HFF-Myc (cell line): ENCODE measurements around the gene ACADM.

Source experiments
- DNase-seq: peaks from one replicate; pipeline ENCODE4 v3.0.0-alpha.2; 2011; ENCODE audit warnings: low read depth; ENCODE audit errors: extremely low read depth
- H3K4me3 ChIP-seq: replicated peaks from 2 replicates; pipeline ENCODE4 v1.5.1; 2011; ENCODE audit warnings: low read depth, mild to moderate bottlenecking, control low read depth, low read length
- CTCF ChIP-seq: IDR thresholded peaks from 2 replicates; pipeline ENCODE4 v1.5.1; 2012; ENCODE audit warnings: mild to moderate bottlenecking, low read depth, low read length, control low read depth; ENCODE audit errors: missing control alignments

Gene ACADM

GRCh38 chr1:75722966-75723365 is 1.5 kb upstream of the ACADM start:
- DNase-seq = no peak
- no peak overlapping the region for H3K4me3 ChIP-seq
- TF ChIP-seq CTCF = no peak

GRCh38 chr1:75723989-75724471 is 479 bp upstream of the ACADM start:
- TF ChIP-seq CTCF = no peak
- peak; percentile 6 for DNase-seq
- peak overlapping the region; percentile 78 for H3K4me3 ChIP-seq

- no peak for DNase-seq
- peak overlapping the region; percentile 78 for H3K4me3 ChIP-seq
- no peak for TF ChIP-seq CTCF
Observed at GRCh38 chr1:75725266-75725665, 757 bp downstream of the ACADM start.

- DNase-seq = no peak
- TF ChIP-seq CTCF = no peak
- H3K4me3 ChIP-seq = peak overlapping the region; percentile 78
Observed at GRCh38 chr1:75725861-75726361, 1.4 kb downstream of the ACADM start.

DNA sequence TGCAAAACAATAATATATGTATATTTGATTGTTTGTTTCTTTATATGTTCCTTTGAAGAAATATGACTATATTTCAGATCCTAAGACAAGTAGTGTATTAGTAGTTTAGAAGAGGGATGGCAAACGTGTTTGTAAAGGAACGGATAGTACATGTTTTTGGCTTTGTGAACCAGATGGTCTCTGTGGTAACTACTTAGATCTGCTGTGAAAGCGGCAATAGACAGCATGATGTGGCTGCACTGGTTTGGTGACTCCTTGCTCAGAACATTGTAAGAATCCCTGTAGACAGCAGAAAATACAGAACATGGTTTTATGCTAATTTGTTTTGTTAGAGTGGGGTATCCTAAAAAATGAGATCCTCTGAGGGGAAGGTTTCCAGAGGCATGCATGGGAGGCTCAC is 3.1 kb downstream of the ACADM start:
- no peak overlapping the region for H3K4me3 ChIP-seq
- no peak for TF ChIP-seq CTCF
- DNase-seq = no peak

- TF ChIP-seq CTCF = no peak
- DNase-seq = no peak
- no peak overlapping the region for H3K4me3 ChIP-seq
Observed at GRCh38 chr1:75730432-75730831, 5.9 kb downstream of the ACADM start.

GRCh38 chr1:75731881-75732280 is 7.4 kb downstream of the ACADM start:
- DNase-seq = no peak
- no peak for TF ChIP-seq CTCF
- no peak overlapping the region for H3K4me3 ChIP-seq
